GM18858 (cell line): ENCODE measurements around the gene ASB5.
"Not testable (repeated sequence)": the region's sequence is repeated elsewhere in the genome, so short reads cannot be mapped to it uniquely, and the experiment has no call there.

ENCODE experiments used
- ATAC-seq: cut with Tn5 transposase; IDR thresholded peaks from one replicate; pipeline ENCODE4 v1.9.1; 2021; ENCODE audit not compliant: unreplicated experiment

ASB5 gene

DNA sequence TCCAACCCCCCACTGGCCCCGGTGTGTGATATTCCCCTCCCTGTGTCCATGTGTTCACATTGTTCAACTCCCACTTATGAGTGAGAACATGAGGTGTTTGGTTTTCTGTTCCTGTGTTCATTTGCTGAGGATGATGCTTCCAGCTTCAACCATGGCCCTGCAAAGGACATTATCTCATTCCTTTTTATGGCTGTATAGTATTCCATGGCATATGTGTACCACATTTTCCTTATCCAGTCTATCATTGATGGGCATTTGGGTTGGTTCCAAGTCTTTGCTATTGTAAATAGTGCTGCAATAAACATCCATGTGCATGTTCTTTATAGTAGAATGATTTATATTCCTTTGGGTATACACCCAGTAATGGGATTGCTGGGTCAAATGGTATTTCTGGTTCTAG, 10.5 kb upstream of the ASB5 start:
- not testable (repeated sequence) for ATAC-seq

- ATAC-seq, result peak; percentile 85
Observed at GRCh38 chr4:176277162-176277904, 8.3 kb upstream of the ASB5 start.

DNA sequence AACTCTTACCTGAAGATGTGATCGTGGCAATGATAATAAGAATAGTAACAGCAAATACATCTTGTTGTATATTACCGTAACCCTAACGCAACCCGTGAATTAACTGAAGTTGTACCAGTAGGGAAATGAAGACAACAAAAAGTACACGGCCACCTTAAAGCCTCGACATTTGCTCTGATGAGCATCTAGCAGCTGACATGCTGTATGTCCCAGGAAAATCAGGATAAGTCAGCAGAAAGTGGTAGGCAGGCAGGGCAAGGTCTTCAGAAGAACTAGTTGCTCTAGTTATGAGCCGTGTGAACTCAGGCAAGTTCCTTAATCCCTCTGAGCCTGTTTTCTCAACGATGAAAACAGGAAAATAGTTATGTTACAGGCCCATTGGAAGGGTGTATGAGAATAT, 7.7 kb upstream of the ASB5 start:
- ATAC-seq, result no peak

GRCh38 chr4:176274441-176274840, 5.4 kb upstream of the ASB5 start:
- no peak for ATAC-seq

DNA sequence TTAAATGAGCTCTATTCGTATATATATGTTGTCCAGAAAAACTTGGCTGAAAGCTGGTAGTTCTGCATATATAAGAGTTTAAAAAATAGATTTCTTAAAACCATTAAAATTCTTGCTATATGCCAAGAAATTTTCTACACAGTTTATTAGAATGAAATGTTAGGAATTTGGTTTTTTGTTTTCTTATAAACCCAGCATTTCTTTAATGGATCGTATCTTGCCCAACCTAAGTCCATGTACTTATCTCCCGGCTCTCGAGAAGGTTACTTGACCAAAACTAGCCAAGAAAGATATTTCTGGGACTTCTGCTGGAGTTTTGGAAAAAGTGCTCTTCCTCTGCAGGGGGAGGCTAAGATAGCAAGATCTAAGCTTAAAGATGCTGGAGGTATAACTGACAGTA, 4.7 kb upstream of the ASB5 start:
- ATAC-seq, result no peak

DNA sequence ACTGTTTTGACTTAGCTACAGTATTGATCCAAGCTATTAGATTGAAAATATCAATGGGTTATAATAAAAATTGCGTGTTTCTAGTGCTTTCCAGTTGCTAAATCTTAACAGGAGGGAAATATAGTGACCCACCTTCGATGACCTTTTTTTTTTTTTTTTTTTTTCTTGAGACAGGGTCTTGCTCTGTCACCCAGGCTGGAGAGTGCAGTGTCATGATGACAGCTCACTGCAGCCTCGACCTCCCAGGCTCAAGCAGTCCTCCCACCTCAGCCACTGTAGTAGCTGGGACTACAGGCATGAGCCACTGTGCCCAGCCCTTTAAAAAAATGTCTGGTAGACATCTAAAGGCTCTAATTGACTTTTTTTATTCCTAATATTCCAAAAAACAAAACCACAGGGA, 3.8 kb upstream of the ASB5 start:
- no peak for ATAC-seq

- ATAC-seq, result no peak
Observed at GRCh38 chr4:176271749-176272148, 2.7 kb upstream of the ASB5 start.

DNA sequence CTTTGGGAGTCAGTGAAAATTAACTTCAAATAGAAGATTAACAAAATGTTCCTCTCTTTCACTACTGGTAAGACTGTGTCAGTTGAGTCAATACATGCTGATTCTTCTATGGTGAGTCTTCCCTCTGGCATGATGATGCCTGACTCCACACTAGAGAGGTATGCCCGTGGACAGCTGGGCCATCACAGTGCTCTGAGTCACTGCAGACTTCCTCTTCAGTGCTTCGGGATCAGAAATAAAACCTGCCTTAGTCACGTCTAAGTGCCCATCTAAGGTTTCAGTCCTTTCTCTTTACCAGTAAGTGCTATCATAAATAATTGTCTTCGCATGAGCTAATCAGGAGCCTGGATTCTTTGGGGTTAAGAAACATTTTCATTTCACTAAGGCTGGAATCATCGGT, 1.6 kb upstream of the ASB5 start:
- ATAC-seq, result no peak

DNA sequence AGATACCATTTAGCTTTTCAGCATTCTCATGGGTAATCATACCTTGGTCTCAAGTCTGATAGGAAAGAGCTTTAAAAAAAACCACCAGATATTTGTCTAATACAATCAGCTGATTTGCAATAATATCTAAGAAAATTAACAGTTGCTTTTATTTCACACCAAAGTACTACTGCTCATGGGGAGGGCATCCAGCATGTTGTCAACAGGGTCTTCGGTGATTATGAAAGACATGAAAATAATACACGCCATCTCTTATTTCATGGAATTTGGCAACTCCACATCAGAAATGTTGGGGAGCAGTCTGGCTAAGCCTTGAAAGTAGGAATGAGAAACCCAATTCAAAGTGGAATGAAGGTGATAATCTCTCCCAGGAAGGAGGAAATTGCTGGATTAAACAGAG, 3.0 kb downstream of the ASB5 start:
- ATAC-seq, result no peak

GRCh38 chr4:176262243-176262642, 6.8 kb downstream of the ASB5 start:
- ATAC-seq, result peak; percentile 97

DNA sequence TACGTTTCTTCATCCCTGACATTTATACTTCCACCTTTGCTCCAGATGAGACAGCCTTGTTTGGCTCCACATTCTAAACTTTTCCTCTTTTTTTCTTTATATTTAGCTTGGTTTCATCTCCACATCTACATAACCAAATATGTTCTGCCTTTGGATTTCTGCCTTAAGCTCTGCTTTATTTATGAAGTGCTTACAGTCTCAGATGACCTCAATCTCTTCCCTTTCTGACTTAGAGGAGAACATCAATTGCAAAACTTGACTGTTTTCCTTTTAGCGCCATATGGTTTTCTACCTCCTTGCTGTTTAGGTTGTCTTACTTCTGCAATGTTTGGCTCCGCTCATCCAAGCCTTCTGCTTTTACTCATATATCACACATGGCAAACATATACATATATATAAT, 7.5 kb downstream of the ASB5 start:
- no peak for ATAC-seq

GRCh38 chr4:176261018-176261417, 8.0 kb downstream of the ASB5 start:
- no peak for ATAC-seq

DNA sequence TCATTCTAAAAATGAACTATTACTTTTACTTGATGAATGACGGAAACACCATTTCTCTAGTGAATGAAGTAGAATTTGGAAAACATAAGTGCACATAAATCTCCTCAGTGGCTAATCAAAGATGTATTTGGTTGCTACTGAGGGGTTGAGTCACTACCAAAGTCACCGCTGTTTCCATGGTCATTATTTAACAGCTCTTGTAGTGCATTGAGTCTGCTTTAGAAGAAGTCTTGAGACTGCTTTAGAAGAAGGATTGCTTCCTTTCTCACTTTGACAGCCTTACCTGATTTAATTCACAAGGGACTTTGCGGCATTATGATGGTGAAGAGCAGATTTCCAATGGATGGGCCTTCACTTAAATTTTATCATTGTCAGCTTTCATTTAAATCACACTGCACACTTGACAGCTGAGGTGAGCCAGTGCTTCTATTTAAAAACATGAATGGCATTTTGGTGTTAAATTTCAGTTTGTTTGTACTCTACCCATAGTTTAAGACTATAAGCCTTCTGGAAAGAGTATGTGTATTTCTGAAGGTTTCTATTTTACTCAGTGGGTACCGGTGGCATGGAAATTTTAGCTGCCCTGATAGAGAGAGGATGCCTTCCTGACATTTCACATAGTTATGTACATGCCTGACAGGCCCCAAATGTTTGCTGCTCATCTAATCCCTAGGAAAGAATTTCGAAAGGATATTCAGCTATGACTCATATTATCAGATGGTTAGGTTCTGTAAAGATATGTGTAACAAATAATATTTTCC, 9.5 kb downstream of the ASB5 start:
- ATAC-seq, result no peak

- no peak for ATAC-seq
Observed at GRCh38 chr4:176258135-176258534, 10.9 kb downstream of the ASB5 start.

GRCh38 chr4:176256921-176257320, 12.1 kb downstream of the ASB5 start:
- ATAC-seq, result no peak

- ATAC-seq, result no peak
Observed at GRCh38 chr4:176242764-176243347, 26.2 kb downstream of the ASB5 start.

DNA sequence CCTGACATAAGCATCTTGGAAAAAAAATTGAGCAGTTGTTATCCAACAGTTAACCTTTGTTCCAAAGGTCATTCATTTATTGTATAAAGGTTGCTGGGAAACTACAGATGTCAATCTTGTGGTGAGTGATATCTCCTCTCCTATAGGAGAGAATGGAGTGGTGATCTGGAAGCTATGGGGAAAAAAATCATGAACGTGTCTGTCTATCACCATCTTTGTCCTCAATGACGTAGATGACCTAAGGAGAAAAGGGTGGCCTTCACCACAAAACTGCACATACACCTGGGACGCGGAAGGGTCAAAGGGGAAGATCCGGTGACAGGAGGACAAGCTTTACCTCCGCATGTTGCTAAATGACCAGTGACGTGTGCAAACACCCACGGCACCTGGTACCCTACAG, 27.3 kb downstream of the ASB5 start:
- ATAC-seq, result no peak

GRCh38 chr4:176238826-176239225, 30.2 kb downstream of the ASB5 start:
- ATAC-seq, result no peak

DNA sequence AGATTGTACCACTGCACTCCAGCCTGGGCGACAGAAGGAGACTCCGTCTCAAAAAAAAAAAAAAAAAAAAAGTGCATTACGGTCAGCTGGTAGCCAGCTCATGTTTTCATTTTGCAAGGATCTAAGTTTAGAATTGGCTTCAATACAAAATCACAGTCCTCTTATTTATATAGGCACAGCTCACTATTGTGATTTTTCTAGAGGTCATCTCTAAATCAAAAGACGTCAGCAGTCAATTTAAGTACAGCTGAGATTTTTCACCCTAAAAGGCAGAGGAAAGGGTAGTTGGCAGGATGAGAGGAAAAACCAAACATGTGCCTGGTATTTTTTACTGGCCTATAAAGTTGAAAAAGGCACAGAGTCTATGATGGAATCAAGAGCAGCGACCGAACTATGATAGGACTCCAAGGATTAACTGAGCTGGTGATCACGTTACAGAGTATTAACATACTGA, 30.8 kb downstream of the ASB5 start:
- ATAC-seq, result no peak

DNA sequence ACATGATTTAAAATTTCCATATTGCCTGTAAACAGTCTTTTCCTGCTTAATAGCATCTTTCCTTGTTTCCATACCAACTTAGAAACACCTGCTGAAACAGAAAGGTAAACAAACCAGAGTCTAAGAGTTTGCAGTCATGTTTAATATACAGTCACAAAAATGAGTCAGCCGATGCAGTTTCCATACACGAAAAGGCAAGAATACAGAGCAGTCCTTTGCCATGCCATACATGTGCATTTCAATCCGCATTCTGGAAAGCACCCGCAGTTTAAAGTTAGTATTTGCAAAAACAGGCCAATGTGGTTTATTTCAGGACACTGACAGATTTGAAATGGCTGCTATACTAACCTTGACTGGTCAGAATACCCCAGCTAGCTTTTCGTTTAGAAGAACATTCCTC, 32.1 kb downstream of the ASB5 start:
- ATAC-seq, result no peak

- ATAC-seq, result no peak
Observed at GRCh38 chr4:176230836-176231235, 38.2 kb downstream of the ASB5 start.

GRCh38 chr4:176229645-176230044, 39.4 kb downstream of the ASB5 start:
- ATAC-seq, result no peak
